Activated CD8-positive, alpha-beta memory T cell treated with anti-CD3 and anti-CD28 coated beads for 1 hour (primary cell): ENCODE results near the gene RINT1.
"Not testable (repeated sequence)": the region's sequence is repeated elsewhere in the genome, so short reads cannot be mapped to it uniquely, and the experiment has no call there.

Source experiments
- DNase-seq, 2 donors: peaks; one replicate each; pipeline ENCODE4 v3.0.0-alpha.2; 2020; ENCODE audit warnings: low read depth in 1 of 2; ENCODE audit errors: extremely low read depth in 1 of 2

RINT1 gene

DNA sequence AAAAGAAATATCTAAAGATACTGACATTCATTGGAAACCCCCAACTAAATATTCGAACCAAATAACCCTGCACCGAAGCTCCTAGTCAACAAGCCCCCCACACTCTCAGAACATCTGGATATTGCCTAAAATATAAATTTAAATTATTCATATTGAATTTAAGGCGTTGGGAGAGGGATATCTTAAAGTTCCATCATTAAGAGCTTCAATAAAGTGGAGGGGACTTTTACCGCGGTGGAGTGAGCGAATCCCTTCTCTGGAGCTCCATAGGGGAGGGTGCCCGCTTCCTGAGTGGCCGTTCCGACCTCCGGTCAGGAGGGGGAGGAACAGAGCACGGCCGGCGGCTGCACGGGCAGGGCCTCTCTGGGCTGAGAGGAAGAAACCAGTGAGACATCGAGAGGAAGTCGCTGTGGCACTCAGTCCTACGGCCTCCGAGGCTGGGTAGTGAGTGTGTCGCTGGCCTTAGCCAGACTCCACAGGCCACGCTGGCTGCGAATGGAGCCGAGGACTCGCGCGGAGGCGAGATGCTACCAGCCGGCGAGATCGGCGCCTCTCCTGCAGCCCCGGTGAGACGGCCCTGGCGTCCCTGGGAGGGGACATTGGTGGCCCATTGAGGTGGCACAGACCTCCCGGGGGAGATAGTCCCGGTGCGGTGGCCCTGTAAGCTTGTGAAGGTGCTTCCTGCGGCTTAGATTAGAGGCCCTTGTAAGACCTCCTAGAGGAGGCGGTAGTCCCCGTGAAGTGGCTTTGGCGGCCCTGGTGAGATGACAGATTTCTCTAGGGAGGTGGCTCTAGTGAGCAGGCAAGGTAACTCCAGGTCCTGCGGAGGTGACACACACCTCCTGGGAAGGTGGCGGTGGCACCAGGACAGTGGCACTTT is at the start of gene RINT1:
Gene RINT1, plus strand, starts transcription at position 410 of the 880 bp plus-strand sequence. Its CDS starts 115 bp downstream, at position 525.
- DNase-seq = peak; percentile 69 to 77

DNA sequence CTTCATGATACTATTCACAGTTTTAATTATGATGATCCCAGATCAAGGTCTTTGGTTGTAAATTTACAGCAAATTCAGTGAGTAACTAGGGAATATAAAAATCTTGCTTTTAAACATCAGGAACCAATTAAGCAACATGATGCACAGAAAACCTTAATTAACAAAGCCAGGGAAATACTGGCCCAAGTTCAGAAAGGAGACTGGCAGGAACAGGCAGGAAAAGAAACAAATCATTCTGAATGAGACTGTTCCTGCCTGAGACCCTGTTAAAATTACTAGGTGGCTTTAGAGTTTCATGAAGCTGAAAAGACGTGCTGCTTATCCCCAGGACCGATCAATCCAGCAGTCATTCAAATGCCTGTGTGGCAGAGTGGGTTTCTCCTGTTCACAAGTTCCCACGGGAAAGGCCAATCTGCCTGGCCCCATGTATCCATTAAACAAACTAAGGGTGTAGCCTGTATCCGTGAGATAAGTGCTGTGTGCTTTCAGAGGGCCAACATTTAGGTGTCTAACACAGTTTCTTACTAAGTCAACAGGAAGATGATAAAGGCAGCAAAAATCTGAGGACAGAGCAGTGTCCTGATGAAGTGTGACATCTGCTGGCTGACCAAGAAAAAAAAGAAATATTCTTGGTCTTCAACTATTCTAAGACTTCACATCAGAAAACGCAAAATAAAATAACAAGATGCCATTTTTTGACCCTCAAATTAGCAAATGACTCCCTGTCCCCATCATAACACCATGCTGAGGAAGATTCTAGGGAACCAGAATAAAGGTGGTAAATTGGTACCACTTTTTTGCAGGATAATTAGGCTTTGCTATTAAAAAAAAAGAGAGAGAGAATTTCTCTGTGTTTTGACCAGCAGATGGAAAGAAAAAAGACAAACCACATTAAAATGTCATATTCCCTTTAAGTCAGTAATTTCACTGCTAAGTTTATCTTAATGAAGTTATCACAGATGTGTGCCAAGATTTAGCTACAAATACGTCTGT is 44.1 kb upstream of the RINT1 start:
- DNase-seq = no peak

DNA sequence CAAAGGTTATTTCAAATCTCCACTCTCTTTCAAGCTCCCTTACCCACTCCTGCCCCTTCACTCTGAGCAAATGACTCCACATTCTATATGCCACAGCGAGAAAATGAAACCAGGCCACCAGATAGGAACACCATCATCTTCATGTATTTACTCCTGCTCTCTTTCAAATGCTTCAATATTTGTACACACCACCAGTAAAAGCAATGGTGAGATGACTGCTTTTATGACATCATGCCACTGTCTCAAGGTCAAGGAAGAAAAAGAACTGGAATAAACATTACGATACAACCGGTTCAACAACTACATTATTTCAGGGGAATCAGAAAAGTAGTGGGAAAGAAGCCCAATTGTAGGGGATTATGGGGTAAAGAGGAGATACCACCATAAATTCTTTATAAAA is 42.6 kb upstream of the RINT1 start:
- no peak for DNase-seq

DNA sequence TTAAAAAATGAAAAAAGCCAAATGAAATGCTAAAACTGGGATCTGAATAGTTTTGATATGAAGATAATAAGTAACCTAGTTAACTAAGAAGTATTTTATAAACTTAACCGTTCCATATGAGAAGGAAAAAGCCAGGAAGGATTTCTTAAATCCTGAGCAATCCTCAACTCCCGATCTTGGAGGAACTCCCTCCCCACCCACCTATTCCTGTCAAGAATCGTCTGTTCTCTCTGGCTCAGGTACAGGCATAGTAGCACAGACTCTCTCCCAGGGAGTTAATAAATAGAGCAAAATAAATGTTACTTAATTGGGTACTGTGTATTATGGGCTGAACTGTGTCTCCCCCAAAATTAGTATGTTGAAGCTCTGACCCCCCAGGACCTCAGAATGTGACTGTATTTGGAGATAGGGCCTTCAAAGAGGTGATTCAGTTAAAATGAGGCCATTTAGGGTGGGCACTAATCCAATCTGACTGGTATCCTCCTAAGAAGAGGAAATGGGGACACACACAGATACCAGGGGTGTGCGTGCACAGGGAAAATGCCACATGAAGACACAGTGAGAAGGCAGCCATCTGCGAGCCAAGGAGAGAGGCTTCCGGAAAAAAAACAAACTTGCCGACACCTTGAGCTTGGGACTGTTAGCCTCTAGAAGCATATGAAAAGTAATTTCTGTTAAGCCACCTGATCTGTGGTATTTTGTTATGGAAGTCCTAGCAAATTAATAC is 38.6 kb upstream of the RINT1 start:
- DNase-seq = no peak

DNA sequence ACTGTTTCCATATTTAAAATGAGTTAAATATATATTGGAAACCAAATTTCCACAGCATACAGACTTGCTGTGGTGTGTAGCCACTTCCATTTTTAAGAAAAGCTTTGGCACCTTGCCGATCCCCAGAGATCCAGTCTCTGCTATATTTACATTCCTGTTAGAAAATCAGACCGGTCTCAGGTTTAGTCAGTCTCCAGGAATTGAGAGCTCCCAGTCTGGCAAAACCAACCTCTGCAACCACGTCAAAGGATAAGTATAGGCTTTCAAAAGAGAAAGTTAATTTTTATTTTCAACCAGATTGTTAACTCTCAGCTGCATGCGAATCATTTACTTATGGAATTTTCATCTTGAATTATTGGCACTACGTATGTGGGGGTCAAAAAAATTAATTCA is 38.1 kb upstream of the RINT1 start:
- no peak for DNase-seq

DNA sequence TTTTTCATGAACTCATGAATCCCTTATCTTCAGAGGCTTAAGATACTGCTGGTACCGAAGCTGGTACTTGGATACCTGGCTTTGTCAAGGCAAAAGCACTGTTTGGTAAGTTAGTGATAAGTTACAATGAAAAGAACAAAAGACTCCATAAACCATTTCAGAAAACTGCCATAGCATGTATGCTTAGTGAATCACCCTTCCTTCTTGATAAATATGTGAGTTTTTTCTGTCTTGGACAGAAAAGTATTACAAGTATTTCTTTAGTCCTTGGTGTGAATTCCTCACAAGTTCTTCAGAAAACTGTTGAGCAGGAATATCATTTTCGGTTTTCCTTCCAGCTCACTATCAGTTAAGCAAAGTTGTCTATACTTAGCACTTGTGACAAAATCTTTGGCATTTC is 35.5 kb upstream of the RINT1 start:
- DNase-seq = no peak

DNA sequence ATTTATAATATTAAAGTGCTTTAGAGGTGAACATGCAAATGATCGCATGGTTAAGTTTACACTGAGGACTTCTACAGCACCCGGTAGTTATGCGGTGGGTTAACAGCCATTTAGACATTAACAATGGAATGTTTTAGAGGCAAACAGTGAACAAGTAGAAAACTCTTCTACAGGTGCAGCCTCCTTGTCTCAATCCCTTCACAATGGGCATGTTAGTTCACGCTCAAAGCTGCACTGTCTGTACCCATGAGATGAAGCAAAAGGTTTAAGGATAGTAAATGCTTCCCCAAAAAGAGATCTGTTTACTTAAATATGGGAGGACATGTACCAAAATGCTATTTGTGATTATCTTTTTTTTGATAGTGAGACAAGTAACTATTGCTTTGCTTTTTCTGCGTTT is 35.0 kb upstream of the RINT1 start:
- DNase-seq = no peak

DNA sequence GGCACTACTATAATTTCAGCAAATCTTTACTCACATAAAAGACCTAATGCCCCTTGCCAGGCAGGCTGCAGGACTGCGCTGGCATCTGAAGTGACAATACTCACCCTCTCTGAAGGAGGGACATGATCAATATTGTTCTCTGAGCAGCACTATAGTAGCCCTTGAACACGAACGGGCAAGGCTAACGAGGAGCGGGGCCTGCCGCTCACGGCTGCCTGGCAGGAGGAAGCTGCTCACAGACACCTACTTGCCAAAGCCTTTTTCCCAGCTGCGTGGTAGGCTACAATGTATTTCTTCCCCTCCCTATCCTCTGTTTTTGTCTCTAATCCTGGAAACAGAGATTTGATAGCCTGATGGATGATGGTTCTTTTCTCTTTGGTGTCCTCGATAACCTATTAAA is 29.8 kb upstream of the RINT1 start:
- no peak for DNase-seq

DNA sequence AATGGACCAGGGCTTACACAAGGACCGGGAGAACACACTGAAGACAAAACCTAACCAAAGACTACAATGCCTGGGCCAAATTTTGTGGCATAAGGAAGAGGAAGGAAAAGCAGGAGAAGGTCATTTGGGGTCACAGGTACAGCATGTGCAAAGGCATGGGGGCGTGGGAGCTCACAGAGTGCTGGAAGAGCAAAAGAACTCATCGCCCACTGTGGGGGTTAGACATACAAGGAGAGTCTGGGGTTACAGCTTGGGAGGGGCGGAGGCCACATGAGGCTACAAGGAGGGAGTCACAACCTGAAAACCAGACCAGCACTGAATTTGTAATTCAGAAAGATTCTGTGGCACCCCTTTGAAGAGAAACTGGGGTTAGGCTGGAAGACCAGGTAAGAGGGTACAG is 19.6 kb upstream of the RINT1 start:
- DNase-seq = no peak

DNA sequence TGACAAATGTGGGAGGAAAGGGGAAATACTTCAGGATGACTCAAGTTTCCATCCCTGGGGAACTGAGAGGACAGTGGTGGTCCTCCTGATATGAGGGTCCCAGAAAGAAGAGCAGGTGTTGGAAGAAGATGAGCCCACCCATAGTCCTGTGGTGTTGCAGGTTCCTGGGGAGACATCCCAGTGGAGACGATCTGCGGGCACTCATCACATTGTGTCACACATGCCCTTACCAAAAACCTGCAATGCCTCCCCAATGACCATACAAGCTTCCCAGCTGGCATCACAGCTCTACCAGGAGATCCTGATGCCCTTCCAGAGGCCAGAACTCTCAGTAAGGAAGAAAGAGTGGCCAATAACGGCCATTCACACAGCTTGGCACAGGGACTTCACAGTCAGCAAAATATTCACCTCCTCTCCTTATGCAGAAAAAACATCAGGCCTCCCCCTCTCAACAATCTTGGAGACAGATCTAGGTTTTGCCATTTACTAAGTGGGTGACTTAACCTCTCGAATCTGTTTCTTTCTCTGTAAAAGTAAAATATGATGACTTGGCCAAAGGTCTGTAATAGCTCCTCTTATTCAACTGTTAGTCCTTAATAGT is 19.0 kb upstream of the RINT1 start:
- DNase-seq = no peak

DNA sequence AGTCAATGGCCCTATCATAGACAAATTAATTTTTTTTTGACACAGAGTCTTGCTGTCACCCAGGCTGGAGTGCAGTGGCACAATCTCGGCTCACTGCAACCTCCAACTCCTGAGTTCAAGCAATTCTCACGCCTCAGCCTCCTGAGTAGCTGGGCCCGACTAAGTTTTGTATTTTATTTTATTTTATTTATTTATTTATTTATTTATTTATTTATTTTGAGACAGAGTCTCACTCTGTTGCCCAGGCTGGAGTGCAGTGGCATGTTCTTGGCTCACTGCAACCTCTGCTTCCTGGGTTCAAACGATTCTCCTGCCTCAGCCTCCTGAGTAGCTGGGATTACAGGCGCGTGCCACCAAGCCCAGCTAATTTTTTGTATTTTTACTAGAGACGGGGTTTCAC is 16.4 kb upstream of the RINT1 start:
- not testable (repeated sequence) for DNase-seq

DNA sequence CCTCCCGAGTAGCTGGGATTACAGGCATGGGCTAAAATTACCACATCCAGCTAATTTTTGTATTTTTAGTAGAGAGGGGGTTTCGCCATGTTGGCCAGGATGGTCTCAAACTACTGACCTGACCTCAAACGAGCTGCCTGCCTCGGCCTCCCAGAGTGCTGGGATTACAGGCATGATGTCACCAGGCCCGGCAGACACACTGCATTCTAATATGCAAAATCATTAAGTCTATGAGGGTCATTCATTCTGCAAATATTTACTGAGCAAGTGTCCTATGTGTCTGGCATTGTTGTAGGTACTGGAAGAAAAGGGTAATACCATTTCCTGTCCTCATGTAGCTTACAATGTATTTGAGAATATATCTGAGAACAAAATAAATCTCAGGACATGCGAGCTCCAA is 12.6 kb upstream of the RINT1 start:
- no peak for DNase-seq

DNA sequence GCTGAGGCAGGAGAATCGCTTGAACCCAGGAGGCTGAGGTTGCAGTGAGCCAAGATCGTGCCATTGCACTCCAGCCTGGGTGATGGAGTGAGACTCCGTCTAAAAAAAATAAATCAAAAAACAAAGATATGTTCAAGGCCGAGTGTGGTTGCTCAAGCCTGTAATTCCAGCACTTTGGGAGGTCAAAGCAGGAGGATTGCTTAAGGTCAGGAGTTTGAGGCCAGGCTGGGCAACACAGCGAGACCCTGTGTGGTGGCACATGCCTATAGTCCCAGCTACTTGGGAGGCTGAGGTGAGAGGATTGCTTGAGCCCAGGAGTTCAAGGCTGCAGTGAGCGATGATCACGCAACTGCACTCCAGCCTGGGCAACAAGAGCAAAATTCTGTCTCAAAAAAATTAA is 11.4 kb upstream of the RINT1 start:
- not testable (repeated sequence) for DNase-seq

DNA sequence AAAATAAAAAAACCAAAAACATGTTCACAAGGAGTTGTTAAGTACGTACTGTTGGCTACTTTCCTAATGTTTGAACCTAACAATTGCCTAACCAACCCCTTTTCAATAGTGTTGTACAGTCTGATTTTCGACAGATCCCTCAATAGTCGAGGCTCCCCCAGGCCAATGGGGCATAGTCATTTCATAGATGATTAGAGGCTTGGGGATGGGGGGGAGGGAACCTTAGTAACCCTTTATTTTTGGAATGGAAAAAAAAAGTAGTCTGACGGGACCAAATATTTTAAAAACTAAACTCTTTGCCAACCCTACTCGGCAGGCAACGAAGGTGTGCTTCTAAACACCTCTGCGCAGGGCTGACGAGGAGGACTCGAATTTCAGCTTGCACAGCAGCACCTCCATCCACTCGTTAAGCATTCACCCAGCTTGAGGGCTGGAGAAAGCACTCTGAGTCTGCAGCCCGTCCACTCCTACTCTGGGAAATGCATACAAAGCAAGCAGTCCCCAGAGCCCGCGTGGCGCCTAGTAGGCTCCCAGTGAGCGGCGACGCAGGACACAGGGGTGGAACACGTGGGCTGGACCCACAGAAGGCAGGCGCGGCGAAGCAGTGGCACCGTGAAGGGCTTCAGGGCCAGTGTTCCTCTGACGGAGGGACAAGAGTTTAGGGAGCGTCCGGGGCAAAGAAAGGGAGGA is 10.8 kb upstream of the RINT1 start:
- no peak for DNase-seq

DNA sequence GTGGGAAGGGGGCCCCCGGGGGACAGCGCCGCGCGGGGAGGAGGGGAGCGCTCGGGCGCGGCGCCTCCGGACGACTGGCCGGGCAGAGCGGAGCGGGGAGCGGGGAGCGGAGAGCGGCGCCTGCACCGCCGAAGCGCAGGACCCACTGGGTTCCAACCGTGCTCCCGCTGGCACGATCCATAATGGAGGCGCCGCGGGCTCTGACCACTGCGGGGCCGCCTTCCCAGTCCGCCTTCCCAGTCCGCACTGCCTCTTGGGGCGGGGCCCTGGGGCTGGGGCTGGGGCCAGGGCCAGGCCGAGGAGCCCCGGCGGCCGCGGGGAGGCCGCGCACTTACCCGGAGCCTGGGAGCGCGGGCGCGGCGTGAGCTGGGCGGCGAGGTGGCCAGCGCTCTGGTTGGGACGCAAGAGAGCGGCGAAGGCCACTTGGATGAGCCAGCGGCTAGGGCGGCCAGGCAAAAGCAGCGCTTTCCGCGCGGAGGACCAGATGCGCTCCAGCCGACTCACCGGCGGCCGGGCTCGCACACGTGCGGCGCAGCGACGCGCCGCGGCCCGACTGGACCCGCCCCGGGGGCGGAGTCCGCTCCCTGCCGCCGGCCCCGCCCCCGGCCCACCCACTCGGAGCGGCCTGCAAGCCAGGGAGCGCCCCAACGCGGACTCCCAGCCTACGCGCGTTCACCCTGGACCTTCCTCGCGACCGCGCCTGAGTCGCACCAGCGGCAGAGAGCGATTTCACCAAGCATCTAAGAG is 10.1 kb upstream of the RINT1 start, which contains the start of gene PUS7:
Gene PUS7, minus strand, starts transcription at position 555 of the 747 bp plus-strand sequence. CDS start 13,759 bp downstream, outside the sequence.
- peak in 1 of 2 donors; percentile 65 for DNase-seq

DNA sequence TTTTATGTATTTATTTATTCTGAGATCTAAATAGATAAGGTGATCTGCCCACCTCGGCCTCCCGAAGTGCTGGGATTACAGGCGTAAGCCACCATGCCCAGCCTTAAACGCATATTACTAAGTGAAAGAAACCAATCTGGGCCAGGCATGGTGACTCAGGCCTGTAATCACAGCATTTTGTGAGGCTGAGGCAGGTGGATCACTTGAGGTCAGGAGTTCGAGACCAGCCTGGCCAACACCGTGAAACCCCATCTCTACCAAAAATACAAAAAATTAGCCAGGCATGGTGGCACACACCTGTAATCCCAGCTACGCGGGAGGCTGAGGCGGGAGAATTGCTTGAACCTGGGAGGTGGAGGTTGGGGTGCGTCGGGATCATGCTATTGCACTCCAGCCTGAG is 7.6 kb upstream of the RINT1 start:
- not testable (repeated sequence) for DNase-seq

DNA sequence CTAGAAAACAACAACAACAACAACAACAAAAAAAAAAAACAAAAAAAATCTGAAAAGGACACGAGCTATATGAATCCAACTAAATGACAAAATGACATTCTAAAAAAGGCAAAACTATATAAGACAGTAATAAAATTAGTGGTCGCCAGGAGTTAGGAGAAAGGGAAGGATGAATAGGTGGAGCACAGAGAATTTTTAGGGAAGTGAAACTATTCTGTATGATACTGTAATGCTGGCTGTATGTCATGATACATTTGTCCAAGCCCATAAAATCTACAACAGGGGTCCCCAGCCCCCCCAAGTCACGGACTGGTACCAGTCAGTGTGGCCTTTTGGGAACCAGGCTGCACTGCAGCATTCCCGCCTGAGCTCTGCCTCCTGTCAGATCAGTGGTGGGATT is 7.2 kb upstream of the RINT1 start:
- no peak for DNase-seq

DNA sequence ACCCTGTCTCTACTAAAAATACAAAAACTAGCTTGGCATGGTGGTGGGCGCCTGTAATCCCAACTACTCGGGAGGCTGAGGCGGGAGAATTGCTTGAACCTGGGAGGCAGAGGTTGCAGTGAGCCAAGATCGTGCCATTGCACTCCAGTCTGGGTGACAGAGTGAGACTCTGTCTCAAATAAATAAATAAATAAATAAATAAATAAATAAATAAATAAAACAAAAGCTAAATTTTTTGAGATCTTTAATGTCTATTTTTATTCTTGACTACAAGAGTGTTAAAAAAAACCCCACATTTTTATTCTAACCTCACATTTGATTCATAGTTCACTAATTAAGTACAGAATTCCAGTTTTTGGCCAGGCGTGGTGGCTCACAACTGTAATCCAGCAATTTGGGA is 4.3 kb upstream of the RINT1 start:
- DNase-seq = not testable (repeated sequence)

DNA sequence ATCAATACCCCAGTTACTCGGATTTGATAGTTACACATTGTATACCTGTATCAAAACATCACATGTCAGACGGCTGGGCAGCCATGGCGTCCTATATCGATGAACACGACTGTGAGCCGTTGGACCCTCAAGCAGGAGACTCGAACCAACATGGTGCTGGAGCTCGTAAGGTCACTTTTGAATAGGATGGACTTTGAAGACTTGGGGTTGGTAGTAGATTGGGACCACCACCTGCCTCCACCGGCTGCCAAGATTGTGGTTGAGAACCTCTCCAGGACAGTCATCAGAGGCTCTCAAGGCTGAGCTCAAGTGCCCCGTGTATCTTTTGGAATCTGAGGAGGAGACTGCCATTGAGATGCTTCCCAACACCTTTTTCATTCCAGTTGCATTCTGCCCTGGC is 1.9 kb upstream of the RINT1 start:
- no peak for DNase-seq
